Cardiac fibroblast (primary cell): ENCODE data around the gene SNTB2.

Source experiments
- DNase-seq, 2 donors: peaks; one replicate each; pipeline versions ENCODE4 v3.0.0 to v3.0.0-alpha.2; 2010; ENCODE audit warnings: low read depth in 2 of 2
- H3K4me3 ChIP-seq, 2 donors: replicated peaks in 1 of 2; 1 replicate in 1 of 2; 2 replicates in 1 of 2; pipeline ENCODE4 v1.5.1; 2011; ENCODE audit warnings: low read depth in 2 of 2, low read length in 2 of 2, mild to moderate bottlenecking in 2 of 2, moderate library complexity in 1 of 2
- TF ChIP-seq, protein P1 (sequence below): IDR thresholded peaks from one replicate; pipeline ENCODE4 v1.5.1; 2011; ENCODE audit warnings: low read depth, mild to moderate bottlenecking, low read length, inconsistent platforms

Gene SNTB2

GRCh38 chr16:69150146-69150865 is 36.7 kb upstream of the SNTB2 start:
- no peak overlapping the region for H3K4me3 ChIP-seq
- peak; percentile 87 to 89 for DNase-seq
- TF ChIP-seq, protein P1, sequence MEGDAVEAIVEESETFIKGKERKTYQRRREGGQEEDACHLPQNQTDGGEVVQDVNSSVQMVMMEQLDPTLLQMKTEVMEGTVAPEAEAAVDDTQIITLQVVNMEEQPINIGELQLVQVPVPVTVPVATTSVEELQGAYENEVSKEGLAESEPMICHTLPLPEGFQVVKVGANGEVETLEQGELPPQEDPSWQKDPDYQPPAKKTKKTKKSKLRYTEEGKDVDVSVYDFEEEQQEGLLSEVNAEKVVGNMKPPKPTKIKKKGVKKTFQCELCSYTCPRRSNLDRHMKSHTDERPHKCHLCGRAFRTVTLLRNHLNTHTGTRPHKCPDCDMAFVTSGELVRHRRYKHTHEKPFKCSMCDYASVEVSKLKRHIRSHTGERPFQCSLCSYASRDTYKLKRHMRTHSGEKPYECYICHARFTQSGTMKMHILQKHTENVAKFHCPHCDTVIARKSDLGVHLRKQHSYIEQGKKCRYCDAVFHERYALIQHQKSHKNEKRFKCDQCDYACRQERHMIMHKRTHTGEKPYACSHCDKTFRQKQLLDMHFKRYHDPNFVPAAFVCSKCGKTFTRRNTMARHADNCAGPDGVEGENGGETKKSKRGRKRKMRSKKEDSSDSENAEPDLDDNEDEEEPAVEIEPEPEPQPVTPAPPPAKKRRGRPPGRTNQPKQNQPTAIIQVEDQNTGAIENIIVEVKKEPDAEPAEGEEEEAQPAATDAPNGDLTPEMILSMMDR = peak; percentile 78

DNA sequence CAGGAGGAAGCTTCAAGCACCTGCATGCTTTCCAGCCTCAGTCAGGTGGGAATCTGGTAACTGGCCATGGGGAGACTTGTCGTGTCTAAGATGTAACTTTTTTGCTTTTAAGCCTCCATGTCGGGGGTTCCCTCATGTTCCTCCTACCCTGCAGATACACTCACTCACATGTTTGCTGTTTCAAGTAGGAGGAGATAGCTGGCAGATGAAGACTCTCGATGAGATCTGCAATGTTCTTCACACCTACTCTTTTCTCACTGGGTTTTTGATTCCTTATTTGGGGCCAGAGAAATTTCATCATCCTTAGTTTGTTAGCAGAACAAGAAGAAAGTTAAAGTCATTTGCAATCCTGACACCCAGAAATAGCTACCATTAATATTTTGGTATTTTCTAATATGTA is 29.8 kb upstream of the SNTB2 start:
- TF ChIP-seq, protein P1 = no peak
- no peak for DNase-seq
- H3K4me3 ChIP-seq = no peak overlapping the region

DNA sequence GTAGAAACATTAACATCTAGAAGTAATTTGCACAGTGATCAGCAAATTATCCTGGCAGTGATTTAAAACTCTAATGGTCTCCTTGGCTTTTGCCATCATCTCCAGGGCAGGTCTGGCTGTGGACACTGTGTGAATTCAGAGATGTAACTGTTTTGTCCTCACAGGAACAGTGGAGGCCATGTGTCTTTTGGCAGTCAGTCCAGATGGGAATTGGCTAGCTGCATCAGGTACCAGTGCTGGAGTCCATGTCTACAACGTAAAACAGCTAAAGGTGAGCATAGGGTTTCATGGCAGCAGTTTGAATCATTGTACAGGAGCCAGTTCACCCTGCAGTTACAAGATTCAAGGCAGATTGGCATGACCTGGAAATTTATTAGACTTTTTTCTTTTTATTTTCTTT is 26.8 kb upstream of the SNTB2 start:
- DNase-seq = no peak
- no peak overlapping the region for H3K4me3 ChIP-seq
- TF ChIP-seq, protein P1 = no peak

GRCh38 chr16:69165584-69165983 is 21.4 kb upstream of the SNTB2 start:
- TF ChIP-seq, protein P1 = no peak
- no peak overlapping the region for H3K4me3 ChIP-seq
- DNase-seq = no peak

GRCh38 chr16:69166221-69166833 is 20.6 kb upstream of the SNTB2 start:
- TF ChIP-seq, protein P1 = no peak
- H3K4me3 ChIP-seq = no peak overlapping the region
- peak; percentile 26 to 51 for DNase-seq

DNA sequence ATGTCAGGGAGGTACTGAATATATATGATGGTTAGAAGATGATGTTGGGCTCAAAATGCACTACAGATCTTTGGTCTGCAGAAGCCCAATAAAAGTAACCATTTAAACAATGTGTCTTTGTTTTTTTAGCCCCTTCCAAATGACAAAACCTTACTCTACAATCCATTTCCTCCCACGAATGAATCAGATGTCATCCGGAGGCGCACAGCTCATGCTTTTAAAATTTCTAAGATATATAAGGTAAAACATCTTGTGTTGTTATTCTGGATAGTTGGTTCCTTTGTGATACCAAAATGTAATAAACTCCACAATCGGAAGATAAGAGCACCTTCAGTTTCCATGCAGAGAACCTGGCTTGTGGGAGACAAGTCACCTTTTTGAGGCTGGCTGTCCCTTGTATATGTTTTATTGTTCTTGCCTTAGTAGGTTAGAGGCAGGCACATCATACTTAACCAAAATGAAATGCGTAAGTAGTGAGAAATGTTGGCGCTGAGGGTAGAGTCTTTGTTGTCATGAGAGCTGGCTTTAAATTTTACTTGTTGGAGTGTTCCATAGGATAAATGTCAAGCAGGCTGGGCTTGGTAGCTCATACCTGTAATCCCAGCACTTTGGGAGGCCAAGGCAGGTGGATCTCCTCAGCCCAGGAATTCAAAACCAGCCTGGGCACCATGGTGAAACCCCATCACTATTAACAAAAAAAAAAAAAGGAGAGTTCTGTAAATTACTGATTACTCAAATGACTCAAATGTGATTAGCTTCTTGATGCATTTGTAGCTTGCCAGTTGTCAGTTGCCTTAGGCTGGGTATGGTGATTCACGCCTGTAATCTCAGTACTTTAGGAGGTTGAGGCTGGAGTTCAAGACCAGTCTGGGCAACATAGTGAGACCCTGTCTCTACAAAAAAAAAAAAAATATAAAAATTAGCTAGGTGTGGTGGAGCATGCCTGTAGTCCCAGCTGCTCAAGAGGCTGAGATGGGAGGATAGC is 19.7 kb upstream of the SNTB2 start:
- TF ChIP-seq, protein P1 = no peak
- no peak overlapping the region for H3K4me3 ChIP-seq
- peak in 1 of 2 donors; percentile 58 for DNase-seq
